Right renal cortex interstitium (tissue), 3 donors: ENCODE results near the gene GPC3. TPM values are rescaled to one million over a fixed set of nuclear protein-coding genes. Genes with fewer than 3 reads are reported as not detected.

Source experiments
- DNase-seq, 3 donors: peaks; one replicate each; pipeline ENCODE4 v3.0.0-alpha.2; 2013; ENCODE audit warnings: low read depth in 3 of 3, low spot score in 2 of 3
- polyA plus RNA-seq, 3 donors: library from polyadenylated mRNA; unstranded; fragments of 120-200 nt; gene quantifications; one replicate each; pipeline ENCODE4 v1.2.1, GENCODE V29; 2013; ENCODE audit not compliant: insufficient read length in 3 of 3

Gene GPC3
- polyA plus RNA-seq, 3 donors = 1,260 to 1,341 (median 1,339) TPM

- DNase-seq = no peak
These were observed 50.3 kb downstream of the GPC3 start for GRCh38 chrX:133935076-133935475.

- no peak for DNase-seq
These were observed 52.1 kb downstream of the GPC3 start for GRCh38 chrX:133933316-133933715.

- no peak for DNase-seq
These were observed 55.4 kb downstream of the GPC3 start for GRCh38 chrX:133929836-133930464.

DNA sequence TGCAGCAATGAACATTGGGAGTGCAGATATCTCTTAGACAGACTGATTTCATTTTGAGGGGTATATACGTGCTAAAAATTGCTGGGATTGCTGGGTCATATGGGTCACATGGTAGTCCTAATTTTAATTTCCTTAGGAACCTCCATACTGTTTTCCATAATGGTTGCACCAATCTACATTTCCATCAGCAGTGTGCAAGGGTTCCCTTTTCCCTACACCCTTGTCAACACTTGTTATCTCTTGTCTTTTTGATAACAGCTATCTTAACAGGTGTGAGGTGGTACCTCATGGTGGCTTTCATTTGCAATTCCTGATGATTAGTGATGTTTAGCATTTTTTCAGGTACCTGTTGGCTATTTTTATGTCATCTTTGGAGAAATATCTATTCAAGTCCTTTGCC lies 57.0 kb downstream of the GPC3 start:
- no peak for DNase-seq

DNA sequence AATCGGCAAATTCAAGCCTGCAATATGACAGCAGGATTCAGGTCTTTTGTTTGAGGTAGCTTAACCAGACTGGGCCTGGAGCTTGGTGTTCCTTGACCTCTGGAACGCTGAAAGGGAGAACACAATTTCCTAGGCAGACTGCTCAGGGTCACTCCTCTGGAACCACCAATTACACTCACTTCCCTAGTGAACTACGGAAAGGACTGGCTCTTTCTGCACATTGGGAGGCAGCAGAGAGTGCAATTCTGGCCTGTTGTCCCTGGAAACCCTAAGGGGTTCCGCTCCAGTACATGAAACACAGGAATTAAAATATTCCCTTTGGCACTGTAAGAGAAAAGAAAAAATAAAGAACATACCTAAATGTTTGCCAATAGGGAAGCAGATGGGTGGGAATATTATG lies 58.6 kb downstream of the GPC3 start:
- DNase-seq = no peak

GRCh38 chrX:133926099-133926498 lies 59.3 kb downstream of the GPC3 start:
- DNase-seq = no peak

GRCh38 chrX:133924548-133924947 lies 60.8 kb downstream of the GPC3 start:
- DNase-seq = no peak

DNA sequence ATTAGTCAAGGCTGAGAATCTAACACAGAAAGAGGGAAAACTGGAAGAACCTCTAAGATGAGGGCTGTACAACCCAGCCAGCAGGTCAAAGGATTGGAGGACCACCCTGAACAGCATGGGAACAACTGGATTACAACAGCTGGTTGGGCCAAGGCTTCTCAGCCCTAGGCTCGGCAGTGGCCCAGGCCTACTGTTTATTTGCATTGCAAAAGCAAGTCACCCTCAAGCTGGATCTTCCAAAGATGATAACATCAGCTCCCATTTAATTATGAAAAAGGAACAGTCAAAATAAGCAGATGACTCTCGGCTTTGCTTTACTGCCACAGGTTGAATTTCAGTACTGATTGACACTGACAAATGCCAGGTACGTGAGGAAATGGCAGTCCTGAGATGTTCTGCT lies 61.8 kb downstream of the GPC3 start:
- no peak for DNase-seq

DNA sequence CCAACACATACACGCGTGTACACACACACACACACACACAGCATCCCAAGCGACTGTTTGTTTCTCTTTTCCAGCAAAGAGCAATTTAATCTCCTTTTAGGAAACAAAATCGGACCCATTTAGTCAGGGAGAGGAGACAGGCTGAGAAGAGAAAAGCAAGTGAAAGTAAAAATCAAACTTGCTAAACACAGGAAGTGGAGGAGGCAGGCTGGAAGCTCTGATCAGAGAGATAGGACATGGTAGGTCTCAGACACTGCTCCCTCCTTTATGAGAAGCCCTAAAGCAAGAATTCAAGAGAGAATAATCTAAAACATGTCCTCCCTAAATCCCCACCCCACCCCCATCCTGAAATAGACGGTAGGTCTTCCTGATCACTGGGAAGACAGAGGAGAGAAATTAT lies 62.3 kb downstream of the GPC3 start:
- DNase-seq = no peak

DNA sequence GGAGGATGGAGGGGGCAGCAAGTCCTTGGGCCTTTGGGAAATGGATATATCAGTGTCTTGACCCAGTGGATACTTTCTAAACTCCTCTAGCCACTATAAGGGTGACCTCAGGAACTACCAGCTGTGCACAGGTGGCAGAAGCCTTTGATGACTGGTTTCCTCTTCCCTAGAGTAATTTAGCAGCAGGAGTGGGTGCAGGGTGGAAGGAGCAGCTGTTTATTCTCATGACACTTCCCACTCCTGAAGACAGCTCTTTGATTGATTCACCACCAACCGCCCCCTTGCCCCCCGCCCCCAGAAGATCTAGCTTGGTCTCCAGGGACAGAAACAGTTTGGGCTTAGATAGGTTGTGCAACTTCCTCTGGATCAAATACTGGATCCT lies 63.0 kb downstream of the GPC3 start:
- DNase-seq = no peak

- DNase-seq = no peak
These were observed 63.5 kb downstream of the GPC3 start for GRCh38 chrX:133921764-133922389.

GRCh38 chrX:133921086-133921485 lies 64.3 kb downstream of the GPC3 start:
- no peak for DNase-seq

DNA sequence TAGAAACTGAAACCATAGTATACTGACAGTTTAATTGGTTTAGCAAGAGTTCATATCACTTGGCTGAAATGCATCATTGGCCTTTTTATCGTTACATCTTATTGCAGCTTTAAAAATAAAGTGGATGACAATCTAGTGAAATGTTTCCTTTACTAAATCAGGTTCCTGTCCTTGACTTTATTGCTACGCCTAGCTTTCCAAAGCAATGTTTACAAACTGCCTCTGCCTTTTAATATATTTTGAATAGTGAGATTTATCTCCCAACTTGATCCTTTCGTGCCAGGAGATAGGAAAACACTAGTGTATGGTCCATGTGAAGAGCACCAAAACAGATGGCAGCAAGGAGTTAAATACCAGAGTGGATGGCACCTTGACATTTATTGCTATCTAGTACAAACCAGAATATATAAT lies 67.0 kb downstream of the GPC3 start:
- DNase-seq = no peak

GRCh38 chrX:133916984-133917722 lies 68.2 kb downstream of the GPC3 start:
- no peak for DNase-seq

DNA sequence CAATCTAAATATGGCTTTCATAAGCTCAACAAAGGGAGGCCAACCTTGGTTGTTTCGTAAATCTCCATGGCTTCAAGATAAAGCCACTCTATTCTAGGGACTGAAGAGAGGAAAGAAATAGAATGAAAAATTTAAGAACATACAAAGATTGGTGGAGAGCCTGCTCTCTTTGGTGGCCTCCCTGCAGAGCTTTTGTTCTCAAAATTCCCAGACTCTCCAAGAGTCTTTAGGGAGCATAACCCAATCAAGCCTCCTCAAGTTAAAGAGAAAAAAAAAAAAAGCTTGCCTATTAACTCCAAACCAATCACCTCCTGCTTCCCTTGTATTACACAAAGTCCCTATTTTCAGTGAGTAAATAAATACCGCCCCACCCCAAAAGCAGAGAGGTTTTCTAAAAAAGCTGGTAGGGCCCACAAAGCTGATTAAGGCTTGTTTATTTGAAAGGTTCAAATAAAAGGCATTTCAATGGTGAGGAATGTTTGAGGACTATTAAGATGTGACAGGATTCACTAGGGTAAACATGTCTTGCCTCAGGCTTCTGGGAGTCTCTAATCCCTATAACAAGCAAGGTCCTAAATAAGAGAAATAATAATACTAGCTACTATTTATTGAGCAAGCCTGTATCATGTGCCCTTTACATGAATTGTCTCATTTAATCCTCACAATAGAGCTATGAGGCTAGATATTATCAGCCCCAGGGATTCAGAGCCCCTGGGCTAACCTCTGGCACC lies 71.6 kb downstream of the GPC3 start:
- no peak for DNase-seq

DNA sequence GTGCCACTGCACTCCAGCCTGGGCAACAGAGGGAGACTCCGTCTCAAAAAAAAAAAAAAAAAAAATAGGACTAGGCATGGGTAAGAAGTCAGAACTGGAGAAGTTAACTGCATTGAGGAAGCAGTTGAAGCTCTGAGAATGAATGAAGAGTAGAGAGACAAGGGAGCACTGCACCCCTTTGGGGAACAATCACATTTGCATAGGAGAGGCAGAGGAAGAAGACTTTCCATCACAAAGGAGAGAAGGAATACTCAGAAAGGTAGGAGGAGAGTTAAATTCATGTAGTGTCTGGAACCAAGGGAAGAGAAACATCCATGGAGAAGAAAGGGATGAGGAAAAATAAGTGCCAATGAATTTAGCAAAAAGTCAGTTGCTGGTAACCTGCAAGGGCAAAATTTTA lies 72.4 kb downstream of the GPC3 start:
- DNase-seq = no peak

DNA sequence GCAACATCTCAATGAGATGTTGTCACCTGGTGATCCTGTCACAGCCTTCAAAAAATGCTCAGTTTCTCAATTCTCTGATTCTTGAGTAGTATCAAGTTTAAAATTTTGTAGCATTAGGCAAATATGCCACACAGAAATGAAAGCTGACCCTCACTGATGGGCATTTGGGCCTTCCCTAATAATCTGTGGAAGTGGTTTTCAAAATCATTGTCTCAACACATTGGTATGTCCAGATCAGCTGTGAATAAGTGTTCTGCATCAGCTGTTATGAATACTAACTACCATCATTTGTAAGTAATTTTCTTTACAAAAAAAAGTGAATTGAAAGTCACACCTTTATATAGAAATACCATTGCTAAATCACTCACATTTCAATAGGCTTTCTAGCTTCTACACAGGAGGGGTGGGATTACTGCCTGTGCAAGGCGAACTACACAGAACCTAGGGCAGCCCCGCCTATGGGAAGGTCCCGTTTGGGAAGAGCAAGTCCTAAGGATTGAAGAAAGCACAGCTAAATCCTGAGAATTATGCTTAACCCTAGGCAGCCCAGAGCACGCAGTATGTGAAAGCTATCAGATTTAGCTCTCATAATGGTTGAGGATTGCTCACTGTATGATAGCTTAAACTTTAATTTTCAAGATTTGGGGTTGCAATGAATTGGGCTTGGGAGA lies 73.4 kb downstream of the GPC3 start:
- DNase-seq = no peak

DNA sequence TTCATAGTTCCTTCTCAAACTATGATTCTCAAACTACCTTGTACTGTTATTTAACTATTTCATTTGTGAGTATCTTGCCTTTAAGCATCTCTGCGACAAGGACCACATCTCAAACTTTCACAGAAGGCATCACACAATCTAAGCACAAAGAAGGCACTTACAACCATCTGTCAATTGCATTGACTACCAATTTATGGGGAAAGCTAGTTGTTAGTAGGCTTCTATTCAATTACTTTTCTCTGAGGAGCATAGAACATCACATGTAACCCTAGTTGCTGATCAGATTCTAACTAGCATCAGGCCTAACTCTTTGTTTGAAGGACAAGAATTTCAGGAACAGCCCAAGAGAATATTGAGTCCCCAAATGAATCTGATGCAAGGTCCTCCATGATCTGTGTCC lies 74.9 kb downstream of the GPC3 start:
- no peak for DNase-seq

DNA sequence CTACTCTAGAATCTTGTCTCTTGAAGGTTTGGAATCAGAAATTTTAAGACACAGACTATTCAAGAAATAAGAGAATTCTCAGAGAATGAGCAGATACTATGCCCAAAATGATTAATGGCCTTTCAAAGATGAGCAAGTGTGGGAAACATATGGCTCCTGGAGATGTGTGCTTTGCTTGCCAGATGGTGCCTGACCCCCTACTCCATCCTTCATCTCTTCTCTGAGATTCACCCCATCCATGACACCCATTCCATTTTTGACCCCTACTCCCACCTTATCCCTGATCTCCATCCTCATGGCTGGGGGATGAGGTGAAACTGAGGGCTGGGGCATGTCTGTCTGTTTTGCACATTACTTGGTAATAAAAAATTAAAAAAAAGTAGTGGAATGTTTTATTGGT lies 75.5 kb downstream of the GPC3 start:
- DNase-seq = no peak

DNA sequence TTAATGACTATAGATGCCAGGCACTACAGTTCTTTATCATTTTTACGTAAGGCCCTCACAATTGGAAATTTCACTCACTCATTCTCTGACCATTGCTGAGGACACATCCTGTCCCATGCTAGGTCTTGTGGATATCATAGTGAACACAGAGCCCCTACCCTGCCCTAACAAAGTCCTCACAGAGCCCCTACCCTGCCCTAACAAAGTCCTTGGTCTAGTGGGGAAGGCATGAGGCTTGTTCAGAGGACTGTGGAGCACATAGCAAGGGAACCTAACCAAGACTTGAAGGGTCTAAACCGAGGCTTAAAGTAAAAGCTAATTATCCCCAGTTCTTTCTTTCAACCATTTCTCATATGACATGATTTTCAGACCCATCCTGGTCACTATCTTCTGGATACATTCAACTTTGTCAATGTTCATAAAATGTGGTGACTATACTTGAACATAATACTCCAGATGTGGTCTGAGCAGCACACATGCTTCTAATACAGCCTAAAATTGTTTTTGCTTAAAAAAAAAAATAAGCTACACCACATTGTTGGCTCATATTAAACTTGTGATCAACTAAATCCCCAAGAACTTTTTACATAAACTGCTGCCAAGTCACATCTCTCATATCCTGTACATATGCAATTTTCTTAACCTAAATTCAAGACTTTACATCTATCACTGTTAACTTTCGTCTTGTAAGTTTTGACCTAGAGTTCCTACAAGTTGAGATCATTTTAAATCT lies 77.0 kb downstream of the GPC3 start:
- no peak for DNase-seq
